HG03432 (cell line): ENCODE results near the gene SYNC.

ENCODE experiments used
- ATAC-seq: cut with Tn5 transposase; IDR thresholded peaks from one replicate; pipeline ENCODE4 v1.9.1; 2021; ENCODE audit warnings: mild to moderate bottlenecking, moderate library complexity; ENCODE audit not compliant: unreplicated experiment

The SYNC gene

DNA sequence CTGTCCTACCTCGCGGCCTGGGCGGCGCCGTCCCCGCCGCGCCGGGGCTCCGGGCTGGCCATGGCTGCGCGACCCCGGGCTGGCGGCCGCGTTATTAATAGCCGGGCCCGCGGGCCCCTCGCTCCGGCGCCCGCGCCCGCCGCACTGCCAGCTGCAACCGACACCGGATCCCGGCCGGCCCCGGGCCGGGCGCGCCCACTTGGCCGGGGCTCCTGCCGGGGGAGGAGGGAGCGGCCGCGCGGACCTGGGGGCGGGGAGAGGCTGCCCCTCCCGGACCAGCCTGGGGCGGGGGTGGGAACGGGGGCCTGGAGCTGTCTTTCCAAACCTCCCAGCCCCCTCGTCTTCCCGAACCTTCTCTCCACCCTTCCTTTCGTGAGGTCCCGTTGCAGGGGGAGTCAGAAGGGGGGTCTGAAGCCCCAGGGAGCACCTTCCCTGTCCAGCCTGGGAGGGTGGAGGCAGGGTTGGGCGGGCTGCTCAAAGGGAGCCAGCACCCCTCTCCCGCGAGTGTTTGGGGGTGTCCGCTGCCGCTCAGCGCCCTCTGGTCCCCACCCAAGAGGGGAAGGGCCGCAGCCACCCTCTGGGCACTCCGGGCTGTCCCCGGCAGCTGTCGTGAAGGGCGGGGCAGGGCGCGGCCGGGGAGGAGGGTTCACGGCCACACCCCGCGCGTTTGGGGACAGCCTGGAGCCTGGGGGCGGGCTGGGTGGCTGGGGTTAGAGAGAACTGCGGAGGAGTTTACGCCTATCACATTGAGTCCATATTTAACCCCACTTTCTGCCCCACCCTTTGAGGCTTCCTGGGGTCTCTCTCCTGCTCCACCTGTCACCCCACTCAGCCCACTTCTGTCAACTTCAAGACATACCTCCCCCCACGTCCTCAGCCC lies at the start of gene SYNC:
Gene SYNC, minus strand, starts transcription at position 172 of the 880 bp plus-strand sequence. Its CDS starts 110 bp downstream, at position 62.
- no peak for ATAC-seq

DNA sequence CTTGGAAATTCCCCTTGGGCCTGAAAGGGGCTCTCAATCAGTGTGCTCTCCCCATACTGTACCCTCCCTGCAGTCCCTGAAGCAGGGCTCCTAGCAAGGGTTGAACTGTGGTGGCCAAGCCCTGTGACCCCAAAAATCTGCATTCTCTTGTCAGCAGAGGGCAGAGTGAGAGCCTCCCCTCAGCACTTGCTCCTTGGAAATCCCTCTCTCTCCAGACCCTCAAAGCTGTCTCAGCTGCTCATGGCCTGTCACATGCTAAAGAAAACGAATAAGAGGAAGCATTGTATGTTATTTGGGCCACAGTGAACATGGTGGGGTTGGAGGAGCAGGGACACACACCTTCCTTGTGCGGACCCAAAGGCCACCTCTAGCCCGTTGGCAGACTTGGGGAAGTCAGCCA lies 47.2 kb upstream of the SYNC start:
- ATAC-seq = no peak

DNA sequence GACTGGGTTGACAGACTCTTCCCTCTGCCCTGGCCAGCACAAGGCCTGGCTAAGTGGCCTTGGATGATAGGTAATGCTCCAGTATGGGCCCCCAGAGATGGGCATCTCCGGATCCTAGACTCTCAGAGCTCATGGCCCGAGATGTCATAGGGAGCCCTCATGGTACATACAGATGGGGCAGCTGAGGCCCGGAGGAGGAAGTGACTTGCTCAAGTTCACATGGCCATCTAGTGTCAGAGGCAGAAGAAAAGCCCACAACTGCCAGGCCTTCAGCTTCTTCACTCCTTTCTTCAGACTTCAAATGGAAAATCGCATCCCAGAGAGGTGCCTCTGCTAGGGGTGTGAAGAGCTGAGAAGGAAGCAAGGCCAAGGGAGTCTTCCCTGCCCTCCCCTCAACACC lies 46.8 kb upstream of the SYNC start:
- no peak for ATAC-seq

DNA sequence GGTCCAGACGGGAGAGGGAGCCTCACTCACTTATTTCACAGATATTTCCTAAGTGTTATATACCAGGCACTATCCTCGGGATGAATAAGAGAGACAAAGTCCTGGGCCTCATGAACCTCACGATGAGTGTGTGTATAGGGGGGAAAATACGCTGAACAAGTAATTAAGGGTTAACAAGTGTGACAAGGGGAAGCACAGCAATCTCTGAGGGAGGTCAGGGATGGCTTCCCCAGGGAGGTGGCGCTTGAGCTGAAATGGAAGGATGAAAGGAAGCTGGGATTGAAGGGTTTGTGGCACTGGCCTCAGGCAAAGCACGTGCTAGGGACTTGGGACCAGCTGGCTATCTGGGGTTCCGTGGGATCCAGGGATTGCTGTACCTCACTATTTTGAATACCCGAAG lies 46.4 kb upstream of the SYNC start:
- no peak for ATAC-seq

GRCh38 chr1:32748348-32748747 lies 45.8 kb upstream of the SYNC start:
- no peak for ATAC-seq

GRCh38 chr1:32746130-32746529 lies 43.6 kb upstream of the SYNC start:
- no peak for ATAC-seq

DNA sequence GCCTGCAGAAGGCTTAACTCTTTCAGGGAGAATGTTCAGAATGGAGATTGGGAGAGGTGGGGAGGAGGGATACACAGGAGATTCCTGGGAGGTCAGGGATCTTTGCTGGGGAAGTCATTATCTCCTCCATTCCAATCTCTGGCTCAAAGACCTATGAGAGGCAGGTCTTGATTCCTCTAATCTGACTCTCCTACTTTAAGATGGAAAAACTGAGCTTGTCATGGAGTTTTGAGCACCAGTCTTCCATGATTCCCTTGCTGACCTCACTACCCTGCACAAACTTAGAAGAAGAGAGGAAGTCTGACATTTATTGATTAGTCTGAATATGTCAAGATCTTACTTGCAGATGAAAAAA lies 41.5 kb upstream of the SYNC start:
- ATAC-seq = no peak

GRCh38 chr1:32743380-32744070 lies 41.0 kb upstream of the SYNC start:
- ATAC-seq = no peak

DNA sequence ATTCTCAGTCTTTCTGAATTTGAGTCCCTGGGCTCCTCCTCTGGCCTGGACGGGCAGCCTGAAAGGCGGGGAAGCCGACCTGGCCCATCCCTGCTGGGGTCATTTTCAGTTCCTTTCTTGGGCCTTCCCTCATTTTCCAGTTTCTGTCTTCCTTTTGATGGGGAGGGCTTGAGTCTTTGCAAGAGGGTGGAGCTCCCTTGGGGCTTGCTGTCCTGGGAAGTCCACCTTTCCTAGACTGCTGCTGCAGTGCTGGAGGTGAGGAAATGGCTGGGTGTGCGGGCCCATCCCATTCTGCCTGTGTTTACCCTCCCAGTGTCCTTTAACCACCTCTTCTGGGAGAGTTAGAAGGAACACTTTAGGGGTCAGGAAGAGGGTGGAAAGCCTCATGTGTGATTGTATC lies 40.4 kb upstream of the SYNC start:
- no peak for ATAC-seq

DNA sequence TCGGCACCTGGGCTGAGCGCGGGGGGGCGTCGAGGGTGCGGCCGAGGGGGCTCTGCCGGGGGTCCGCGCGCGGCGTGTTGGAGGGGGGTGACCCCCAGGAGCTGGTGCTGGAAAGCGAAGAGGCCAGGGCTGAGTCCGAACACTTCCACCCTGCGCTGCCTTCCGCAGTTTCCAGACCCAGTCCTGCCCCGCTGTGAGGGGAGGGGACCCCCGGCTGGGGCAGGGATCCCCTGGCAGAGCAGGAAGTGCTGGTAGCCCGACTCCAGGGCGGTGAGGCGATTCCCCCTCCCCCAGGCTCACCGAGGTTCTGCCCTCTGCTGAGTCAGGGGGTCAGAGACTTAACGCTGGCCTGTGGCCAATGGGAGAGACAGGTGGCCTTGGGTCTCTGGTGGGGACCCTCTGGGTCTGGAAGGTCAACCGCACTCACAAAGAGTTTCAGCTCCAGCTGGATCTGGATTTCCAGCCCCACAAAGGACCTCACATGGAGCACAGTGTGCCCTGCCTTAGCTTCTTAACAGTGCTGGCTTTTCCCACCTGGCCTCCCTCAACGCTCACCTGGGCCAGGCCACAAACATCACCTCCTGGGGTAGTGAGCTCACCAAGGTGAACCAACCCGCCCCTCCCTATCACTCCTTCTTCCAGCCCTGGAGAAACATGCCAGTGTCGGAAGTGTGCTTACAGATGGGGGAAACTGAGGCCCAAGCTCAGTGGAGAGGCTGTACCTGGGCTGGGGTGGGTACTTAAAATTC lies 39.8 kb upstream of the SYNC start:
- ATAC-seq = no peak

DNA sequence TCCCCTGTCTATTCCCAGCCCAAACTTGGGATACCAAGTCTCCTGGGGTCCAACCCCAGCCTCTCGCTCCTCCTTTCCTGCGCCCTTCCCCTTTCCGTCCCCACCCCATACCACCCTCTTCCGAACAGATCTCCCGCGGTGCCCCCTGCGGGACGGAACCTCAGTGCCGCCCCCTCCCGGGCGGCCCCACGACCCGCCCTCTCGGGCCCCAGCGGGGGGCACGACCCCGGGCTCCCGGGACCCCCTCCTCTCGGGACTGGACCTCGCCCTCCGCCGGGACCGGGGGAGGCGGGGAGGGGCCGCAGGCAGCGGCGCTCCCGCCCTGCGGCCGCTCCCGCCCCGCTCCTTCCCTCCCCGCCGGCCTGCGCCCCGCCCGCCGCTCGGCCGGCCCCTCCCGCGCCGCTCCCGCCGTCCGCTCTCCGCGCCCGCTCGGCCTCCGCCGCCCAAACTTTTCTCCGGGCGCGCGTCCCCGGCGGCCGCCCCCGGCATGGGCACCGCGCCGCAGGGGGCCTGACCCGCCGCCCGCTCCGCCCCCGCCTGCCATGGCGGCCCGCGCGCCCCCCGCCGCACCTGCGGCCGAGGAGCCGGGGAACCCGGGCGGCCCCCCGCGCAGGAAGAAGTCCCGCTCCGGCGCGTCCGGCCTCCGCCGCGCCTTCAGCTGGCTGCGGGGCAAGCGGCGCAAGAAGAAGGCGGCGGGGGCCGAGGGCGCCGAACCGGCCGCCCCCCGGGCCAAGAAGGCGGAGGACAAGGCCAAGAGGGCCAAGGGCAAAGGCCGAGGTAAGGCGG lies 39.0 kb upstream of the SYNC start:
- no peak for ATAC-seq

DNA sequence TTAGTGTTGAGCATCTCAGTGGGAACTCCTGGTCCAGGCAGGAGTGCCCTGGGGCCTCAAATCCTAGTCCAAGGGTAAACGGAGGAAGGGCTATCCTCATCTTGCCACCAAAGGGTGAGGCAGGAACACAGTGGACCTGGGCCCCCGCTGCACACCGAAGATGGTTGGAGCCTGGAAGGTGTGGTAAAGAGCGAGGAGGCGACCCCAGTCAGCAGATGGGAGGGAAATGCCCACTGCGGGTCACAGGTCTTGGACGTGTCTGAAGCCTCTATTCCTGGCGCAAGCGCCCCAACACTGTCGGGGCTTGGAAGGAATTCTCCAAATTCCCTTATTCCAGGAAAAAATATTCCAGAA lies 38.5 kb upstream of the SYNC start:
- ATAC-seq = no peak

GRCh38 chr1:32736812-32737791 lies 34.5 kb upstream of the SYNC start:
- ATAC-seq = no peak

- ATAC-seq = no peak
Observed at GRCh38 chr1:32733582-32734321, 31.2 kb upstream of the SYNC start.

DNA sequence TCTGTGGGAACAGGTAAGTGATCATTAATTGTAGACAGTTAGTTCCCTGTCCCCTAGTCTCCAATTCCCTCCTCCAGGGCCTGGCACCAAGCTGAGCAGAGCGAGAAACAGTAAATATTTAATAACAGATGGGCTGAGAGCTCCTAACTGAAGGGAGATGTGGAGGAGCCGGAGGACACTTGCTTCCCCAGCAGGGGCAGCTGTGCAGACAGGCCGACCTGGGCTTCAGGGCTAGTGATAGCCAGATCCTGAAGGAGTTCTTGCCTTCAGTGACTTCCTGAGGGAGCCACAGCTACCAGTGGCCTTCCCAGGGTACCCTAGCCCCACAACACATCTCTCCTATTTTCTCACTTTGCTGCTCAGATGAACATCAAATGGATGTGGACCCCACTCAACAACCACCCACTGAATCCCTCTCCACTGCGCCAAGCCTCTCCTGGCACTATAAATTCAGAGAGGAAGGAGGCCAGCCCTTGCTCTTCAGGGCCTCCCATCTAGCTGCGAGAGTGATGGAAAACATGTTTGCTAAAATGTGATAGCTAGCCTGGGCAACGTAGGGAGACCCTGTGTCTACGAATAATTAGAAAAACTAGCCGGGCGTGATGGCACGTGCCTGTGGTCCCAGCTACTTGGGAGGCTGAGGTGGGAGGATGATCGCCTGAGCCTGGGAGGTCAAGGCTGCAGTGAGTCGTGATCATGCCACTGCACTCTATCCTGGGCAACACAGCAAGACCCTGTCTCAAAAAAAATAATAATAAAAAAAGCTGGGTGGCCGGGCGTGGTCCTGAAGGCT lies 26.9 kb upstream of the SYNC start:
- no peak for ATAC-seq

DNA sequence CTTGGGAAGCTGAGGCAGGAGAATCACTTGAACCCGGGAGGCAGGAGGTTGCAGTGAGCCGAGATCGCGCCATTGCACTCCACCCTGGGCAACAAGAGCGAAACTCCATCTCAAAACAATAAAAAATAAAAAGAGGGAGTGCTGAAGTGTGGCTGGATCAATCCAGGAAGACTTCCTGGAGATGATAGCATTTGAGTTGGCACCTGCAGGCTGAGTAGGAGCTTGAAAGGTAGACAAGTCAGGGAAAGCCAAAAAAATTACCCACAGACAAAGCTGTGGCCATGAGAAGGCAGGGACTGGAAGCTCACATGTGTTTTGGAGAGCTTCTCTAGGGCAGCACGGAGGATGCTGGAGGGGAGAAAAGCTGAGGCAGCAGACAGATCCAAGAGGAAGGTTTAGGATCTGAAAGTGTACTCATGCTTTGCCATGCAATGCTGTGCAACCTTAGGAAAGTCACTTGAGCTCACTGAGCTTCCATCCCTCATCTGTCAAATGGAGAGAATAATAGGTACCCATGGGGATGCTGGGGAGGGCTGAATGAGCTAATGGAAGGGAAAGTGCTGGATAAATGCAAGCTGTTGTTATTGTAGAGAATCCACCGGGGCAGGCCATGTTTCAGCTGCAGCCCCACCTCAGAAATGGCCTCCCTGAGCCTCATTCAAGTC lies 26.0 kb upstream of the SYNC start:
- no peak for ATAC-seq

DNA sequence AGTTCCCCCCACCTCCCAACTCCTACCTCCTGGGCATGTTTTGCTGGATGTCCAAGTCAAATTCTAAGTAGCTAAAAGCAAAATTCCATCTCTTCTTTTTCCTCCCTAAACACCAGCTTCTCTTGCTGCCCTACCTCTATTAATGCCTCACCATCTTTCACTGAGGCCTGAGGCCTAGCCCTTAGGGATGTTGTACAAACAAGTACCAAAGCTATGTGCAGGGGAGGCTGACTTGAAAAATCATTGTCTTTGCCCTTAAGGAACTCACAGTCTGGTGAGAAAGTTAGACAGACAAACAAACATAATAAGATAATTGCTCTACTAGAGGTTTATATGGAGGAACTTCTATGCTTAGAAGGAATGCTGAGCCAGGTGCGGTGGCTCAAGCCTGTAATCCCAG lies 25.3 kb upstream of the SYNC start:
- no peak for ATAC-seq

- ATAC-seq = no peak
Observed at GRCh38 chr1:32725615-32725982, 23.0 kb upstream of the SYNC start.
